Measurements from ENCODE around the gene CAB39. TPM values are rescaled to one million over a fixed set of nuclear protein-coding genes. Genes with fewer than 3 reads are reported as not detected.

CAB39 gene
- total RNA-seq, 2 donors from 2014 or later, result 130 to 149 TPM

- peaks cover 45% of the 10 kb centered on the region for H3K4me1 Mint-ChIP-seq (ENCODE audit: low read depth)
- no peak overlapping the region for H3K4me3 Mint-ChIP-seq
- H3K27me3 Mint-ChIP-seq (ENCODE audit: low read depth), result peaks cover 5% of the 10 kb centered on the region
- no peak overlapping the region for H3K27ac Mint-ChIP-seq
- H3K36me3 Mint-ChIP-seq (ENCODE audit: insufficient read depth in 2 of 2), result peaks cover 2 to 3% of the 10 kb centered on the region in 2 donors
- DNase-seq (no peak), ATAC-seq (replicated peaks in 1 of 2) (no peak)
- H3K9me3 Mint-ChIP-seq, result no peaks in the 10 kb centered on the region
Observed at GRCh38 chr2:230868947-230869913, 156.6 kb downstream of the CAB39 start.

GRCh38 chr2:230869914-230870543 lies 157.4 kb downstream of the CAB39 start:
- no peak overlapping the region for H3K27ac Mint-ChIP-seq
- H3K4me1 Mint-ChIP-seq (ENCODE audit: low read depth), result peaks cover 45% of the 10 kb centered on the region
- DNase-seq (no peak), ATAC-seq (replicated peaks in 1 of 2) (no peak)
- no peaks in the 10 kb centered on the region for H3K9me3 Mint-ChIP-seq
- no peak overlapping the region for H3K4me3 Mint-ChIP-seq
- no peaks in the 10 kb centered on the region for H3K27me3 Mint-ChIP-seq (ENCODE audit: low read depth)
- H3K36me3 Mint-ChIP-seq (ENCODE audit: insufficient read depth in 2 of 2), result no peaks in the 10 kb centered on the region

Other genes with a start within 250 kb of the CAB39 start
- gene ITM2C, start 152.1 kb downstream of the CAB39 start, total RNA-seq, result 10 to 100 TPM; 42.8 to 58.7 TPM
- gene GPR55, start 212.4 kb downstream of the CAB39 start, total RNA-seq, result 1 to 10 TPM; 6.8 to 9.8 TPM